ENCODE measurements around the gene ZNF683. TPM values are rescaled to one million over a fixed set of nuclear protein-coding genes. Genes with fewer than 3 reads are reported as not detected.

ZNF683 gene
- total RNA-seq, 1 donor from 2014 or later: not detected

Other genes starting within 250 kb of the ZNF683 start
- gene FAM110D, start 213.7 kb downstream of the ZNF683 start, total RNA-seq: 0.58 to 0.84 TPM (median 0.69 TPM) in 3 replicates
- gene C1orf232, start 203.8 kb downstream of the ZNF683 start, total RNA-seq: not detected in 3 replicates
- gene ZNF593, start 202.8 kb downstream of the ZNF683 start, total RNA-seq: 27.1 to 28.7 TPM (median 28.6 TPM) in 3 replicates
- gene ZNF593OS, start 200.9 kb downstream of the ZNF683 start, total RNA-seq: not detected in 3 replicates
- 50.2 to 53.9 TPM (median 52.2 TPM) in 3 replicates for gene CNKSR1, start 195.3 kb downstream of the ZNF683 start, total RNA-seq
- 0.27 to 0.38 TPM (median 0.29 TPM) in 3 replicates for gene CATSPER4, start 182.1 kb downstream of the ZNF683 start, total RNA-seq
- 18.2 to 22.7 TPM (median 20.3 TPM) in 3 replicates for gene CEP85, start 138.6 kb downstream of the ZNF683 start, total RNA-seq
- 35.6 to 37.4 TPM (median 36.3 TPM) in 3 replicates for gene SH3BGRL3, start 92.7 kb downstream of the ZNF683 start, total RNA-seq
- 28.3 to 29.6 TPM (median 29.6 TPM) in 3 replicates for gene UBXN11, start 66.1 kb downstream of the ZNF683 start, total RNA-seq
- 1.1 to 1.9 TPM (median 1.6 TPM) in 3 replicates for gene CD52, start 54.8 kb downstream of the ZNF683 start, total RNA-seq
- gene CRYBG2, start 18.6 kb downstream of the ZNF683 start, total RNA-seq: 9.4 to 10.9 TPM (median 10.3 TPM) in 3 replicates
- 0.09 TPM in 1 of 3 replicates, not detected in the others for gene LIN28A, start 38.1 kb upstream of the ZNF683 start, total RNA-seq
- 47.5 to 52.0 TPM (median 49.5 TPM) in 3 replicates for gene DHDDS, start 59.6 kb upstream of the ZNF683 start, total RNA-seq
- 466 to 497 TPM (median 481 TPM) in 3 replicates for gene HMGN2, start 99.7 kb upstream of the ZNF683 start, total RNA-seq
- 18.1 to 20.2 TPM (median 19.4 TPM) in 3 replicates for gene RPS6KA1, start 157.0 kb upstream of the ZNF683 start, total RNA-seq

Data from mesothelial cell of epicardium (in vitro differentiated cells).